Stimulated activated CD4-positive, alpha-beta T cell treated with anti-CD3 and anti-CD28 coated beads, Interleukin-15, amount 100 ng/mL, for 1 hour (primary cell): ENCODE data around the gene ANTXR1.

Experiments used
- DNase-seq, 2 donors: peaks; one replicate each; pipeline ENCODE4 v3.0.0-alpha.2; 2020; ENCODE audit warnings: low read depth in 1 of 2, low spot score in 1 of 2

The ANTXR1 gene

DNA sequence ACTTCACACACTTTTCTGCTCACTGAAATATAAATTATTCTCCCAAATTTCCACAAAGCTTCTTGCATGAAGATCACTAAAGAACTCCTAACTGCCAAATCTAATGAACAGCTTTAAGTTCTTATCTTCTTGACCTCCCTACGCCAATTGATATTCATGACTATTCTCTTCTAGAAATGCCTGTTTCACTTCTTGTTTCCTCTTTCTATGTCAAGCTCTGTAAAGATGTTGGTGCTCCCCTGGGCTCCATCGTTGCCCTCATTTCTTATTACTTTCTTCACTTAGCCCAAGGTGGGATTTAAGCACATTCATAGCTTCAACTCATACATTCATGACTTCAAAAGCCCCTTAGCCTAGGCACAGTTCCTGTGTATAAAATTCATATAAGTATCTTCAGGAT, 9.2 kb upstream of the ANTXR1 start:
- no peak for DNase-seq

DNA sequence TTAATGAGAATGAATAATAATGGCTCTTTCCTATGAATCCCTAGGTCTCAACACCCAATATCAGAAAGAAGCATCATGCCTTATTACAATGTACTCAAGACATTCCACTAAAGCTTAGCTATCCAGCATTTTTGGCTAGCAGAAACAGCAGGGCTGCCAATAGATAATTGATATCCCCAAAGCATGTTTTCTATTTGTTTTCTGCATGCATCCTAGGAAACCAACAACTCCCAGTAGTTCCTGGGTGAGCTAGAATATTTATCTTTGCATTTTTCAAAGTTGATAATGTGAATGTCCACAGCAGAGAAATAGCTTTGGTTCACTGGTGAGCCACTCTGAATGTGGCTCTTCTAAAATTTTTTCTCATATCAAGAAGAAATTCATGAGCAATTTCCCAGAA, 5.8 kb upstream of the ANTXR1 start:
- DNase-seq, result no peak

DNA sequence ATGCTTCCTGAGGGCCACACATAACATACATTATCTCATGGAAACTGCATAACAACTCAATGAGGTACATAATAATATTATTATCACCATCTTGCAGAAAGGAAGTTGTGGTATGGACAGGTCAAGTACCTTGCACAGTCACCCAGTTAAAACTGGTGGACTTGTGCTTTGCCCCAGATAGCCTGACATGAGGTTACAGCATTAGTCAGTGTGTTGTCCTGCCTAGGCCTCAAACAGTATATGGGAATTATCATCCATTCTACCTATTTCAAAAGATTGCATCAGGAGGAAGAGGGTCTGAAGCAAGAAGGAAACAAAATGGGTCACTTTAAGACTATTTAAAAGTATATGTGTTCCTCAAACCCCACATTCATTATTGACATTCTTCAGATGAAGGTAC, 5.4 kb upstream of the ANTXR1 start:
- no peak for DNase-seq

DNA sequence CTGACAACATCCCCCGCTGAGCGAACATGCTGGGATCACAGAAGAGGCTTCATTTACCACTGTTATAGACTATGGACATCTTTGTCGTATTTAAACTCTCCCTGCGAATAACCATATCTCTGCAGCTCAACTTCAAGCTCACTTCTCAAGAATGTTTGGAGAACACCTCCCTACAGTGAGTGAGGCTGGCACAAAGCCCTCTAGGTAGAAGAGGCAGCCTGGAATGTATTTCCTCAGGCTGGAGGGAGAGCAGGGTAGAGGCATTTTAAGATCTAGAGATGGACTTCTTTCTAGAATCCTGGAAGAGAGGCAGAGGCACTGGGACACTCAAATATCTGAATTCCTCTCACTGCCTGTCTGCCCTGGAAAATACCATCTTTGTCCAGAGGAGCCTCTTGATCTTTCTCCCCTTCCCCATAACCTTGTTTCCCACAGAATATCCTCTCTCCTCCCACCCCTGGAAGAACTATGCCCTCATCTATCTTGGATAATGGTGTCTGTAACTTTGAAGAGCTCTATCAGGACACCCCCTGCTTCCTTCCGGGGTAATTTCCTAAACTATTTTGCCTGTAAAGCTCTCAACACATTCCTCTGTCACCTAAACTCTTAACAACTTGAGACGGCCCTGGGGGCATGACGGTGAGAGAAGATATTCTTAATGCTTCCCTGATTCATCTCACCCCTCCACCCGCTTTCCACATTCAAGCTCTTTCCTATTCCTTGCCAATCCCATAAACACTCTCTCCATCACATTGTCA, 2.4 kb upstream of the ANTXR1 start:
- DNase-seq, result no peak

DNA sequence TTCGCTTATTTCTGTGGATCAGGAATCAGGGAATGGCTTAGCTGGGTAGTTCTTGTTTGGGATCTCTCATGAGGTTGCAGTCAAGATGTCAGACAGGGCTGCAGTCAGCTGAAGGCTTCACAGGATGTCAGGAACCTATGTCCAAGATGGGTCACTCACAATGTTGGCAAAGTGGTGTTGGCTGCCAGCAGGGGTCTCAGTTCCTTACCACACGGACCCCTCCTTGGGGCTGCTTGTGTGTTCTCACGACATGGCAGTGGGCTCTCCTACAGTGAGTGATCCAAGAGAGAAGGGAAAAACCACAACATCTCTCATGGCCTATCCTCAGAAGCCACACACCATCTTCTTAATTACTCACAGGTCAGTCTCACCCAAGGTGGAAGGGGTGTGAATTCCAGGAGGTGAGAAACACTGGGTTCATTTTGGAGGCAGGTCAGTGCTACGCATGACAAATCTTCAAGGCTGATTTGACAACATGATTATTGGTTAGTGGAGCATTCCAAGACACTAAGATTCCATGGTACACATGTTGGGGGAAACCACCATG, 1.3 kb upstream of the ANTXR1 start:
- DNase-seq, result no peak

DNA sequence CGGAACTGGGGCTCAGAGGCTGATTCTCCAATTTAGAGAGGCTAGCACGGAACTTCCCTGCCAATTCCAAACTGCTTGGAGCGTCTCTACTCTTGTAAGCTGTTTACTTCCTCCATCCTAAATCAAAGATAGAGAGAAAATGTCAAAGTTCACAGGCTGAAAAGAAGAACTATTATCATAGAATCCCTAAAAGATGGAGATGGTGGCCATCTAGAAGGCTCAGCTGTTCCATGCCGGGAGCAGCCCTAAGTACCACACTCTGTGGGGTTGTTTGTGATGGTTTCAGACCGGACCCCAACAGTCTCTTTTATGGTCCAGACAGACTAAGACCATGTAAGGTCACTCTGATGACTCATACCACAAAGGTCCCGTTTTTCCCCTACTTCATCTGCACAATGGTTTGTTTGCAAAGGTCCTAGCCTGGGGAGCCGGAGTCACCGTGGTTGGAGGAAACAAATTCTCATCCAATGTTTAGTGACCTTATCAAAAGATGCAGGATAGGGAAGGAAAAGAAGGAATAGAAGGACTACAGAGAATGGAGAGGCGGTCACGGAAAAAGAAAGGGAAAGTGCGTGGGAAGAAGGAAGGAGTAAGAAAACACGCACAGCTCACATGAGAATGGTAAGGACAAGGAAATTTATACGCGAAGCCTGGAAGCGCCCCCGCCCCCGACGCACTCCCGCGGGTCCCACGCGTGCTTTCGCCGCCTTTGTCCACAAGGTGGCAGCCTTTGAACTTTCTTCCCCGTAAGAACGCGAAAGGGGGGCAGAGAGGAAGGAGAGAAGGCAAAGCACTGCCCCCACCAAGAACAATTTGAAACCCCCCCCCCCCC, 453 bp upstream of the ANTXR1 start:
- DNase-seq, result peak in 1 of 2 donors; percentile 16

DNA sequence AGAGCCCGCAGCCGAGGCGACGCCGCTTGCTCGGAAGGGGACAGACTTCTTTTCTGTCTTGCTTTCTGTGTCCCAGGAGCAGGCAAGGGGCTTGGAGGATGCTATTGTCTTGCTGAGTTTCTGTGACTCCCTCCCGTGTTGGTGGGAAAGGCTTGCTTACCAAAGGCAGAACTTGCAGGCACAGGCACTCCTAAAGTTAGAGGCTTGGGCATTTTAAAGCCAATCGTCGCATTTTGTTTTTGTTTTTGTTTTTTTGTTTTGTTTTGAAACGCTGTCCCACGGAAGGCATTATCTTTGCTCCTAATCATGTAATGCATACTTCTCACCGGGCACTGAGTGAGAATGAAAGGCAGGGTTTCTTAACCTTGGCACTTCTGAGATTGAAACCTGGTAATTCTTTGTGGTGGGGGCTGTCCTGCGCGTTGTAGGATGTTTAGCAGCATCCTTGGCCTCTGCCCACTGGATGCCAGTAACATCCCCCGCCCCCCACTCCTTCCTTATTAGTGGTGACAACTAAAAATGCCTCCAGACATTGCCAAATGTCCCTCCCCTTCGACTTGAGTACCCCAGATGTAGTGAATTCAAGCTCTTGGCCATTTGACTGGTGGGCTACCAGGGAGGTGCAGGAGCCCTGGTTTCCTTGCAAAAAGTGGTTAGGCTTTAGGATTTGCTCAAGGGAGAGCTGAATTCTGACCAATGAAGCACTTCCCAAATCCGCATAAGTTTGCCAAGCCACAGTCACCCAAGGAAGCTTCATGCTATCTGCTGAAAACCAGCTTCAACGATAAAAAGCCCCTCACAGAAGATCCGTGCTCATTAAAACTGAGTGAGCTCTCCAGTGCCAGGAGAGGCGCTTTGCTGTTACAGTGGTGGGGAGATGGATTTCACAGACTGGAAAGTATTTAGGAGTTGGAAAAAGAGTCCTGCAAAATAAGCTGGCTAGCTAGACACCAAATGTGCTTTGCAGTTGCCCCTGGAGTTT, 1.2 kb downstream of the ANTXR1 start:
- no peak for DNase-seq

DNA sequence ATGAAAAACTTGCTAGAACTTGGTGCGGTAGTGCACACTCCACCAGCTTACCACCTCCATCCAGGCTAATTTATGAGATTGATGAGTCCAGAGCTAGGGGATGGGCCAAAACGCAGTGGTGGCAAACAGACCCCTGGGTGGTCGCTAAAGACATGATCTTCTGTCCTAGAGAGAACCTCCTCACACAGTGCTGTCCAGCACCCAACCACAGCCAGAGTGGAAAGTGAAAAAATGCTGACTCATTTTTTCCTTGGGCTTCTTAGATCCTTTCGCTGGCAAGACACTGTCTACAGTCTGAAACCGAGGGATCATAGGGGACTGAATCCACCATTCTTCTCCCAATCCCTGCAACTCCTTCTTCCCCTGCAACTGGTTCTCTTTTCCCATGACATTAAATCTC, 4.1 kb downstream of the ANTXR1 start:
- DNase-seq, result no peak

DNA sequence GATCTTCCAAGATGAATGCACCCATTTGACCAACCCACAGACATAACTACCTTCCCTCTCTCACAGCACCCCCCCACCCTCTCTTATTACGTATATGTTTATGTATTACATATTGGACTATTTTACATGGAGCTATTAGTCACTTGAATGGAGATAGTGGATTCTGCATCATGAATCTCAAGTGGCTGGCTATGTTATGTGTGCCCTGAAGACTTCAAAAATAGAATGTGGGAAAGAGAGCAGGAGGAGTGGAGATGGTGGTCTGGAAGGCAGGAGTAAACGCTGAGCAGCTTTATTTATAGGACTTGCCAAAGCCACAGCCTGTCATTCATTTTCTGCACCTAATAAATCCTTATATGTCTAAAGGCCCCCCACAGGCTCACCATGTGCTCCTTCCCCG, 4.9 kb downstream of the ANTXR1 start:
- no peak for DNase-seq

DNA sequence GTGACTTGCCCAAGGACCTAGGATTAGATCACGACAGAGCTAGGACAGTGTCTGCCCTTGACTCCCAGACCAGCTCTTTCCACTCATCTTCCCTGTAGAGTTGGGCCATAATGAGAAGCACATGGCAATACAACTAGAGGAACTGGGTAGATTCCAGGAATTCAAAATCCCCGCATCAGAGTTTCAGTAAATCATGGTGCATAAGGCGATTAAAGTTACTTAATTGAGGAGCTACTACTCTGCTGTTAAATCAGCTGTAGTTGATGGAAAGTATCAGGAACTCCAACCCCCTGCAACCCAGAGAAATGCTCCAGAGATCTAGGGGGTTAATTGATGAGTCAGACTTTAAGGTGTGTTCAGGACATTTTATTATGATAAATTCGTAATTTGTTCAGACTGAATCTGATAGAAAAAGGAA, 5.7 kb downstream of the ANTXR1 start:
- no peak for DNase-seq

DNA sequence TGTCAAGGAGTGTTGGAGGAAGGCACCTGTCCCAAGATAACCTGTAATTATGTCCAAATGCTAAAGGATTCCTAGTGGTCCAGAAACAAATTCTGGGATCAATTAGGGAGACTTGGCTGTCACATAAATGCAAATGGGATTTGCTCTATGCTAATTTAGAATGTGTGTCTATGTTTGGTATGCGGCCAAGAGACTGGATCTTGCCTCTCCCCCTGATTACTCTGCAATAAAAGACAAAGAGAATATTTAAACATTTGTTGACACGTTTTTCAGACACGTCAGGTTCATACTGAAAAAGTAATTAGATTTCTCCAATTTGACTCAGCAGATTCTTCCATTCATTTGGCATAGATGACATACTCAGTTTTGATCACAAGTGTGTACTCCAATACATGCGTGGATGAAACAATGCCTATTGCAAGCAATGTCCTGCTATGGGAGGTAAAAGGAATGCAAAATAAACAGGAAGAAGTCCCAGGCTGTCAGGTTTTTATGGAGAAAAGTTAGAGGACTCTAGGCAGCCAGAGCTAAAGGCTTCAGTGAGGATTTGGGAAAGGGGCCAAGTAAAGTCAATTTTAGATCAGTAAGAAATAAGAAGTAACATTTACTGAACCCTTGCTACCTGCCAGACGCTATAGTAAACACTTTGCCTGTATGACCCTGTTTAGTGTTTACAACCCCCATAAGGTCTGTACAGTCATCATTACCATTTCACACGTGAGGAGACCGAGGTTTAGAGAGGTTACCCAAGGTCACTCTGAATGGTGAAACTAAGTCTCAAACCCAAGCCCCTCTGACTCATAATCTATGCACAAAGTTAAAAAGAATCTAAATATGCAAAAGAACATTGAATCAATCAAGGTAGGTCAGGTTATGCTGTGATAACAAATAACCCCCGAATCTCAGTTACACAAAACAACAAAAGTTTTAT, 7.8 kb downstream of the ANTXR1 start:
- no peak for DNase-seq

DNA sequence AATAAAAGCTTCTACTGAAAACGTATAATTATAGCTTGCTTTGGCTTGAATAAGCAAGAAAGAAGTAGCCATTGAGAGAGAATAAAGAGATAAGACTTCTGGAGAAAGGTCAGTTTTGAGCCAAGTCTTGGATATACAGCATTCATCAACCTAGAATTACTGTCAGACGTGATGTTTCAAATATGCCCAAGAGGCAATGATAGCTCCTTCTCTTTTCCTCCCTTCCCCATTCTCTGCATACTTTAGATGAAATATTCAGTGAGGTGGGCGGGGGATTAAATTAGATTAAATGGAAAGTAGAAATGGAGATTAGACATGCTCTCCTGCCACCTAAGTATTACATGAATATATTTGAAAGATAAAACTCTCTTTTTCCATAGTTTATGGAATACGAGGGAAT, 8.7 kb downstream of the ANTXR1 start:
- DNase-seq, result no peak

DNA sequence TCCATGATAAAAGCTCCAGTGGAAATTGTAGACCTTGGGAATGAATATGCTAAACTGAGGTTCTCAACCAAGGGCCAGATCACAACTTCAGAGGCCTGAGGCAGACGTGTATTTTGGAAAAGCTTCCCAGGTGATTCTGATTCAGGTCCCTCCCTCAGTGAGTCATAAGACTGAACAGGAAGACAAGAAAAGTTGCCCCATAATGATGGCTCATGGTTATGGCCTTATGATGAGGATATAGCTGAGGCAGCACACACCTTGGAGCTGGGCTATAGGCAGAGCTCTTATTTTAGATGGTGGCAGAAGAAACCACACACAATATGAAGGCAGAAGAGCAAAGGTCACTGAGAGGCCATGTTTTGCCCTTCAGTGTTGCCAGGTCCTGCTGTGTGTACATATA, 9.6 kb downstream of the ANTXR1 start:
- DNase-seq, result no peak

DNA sequence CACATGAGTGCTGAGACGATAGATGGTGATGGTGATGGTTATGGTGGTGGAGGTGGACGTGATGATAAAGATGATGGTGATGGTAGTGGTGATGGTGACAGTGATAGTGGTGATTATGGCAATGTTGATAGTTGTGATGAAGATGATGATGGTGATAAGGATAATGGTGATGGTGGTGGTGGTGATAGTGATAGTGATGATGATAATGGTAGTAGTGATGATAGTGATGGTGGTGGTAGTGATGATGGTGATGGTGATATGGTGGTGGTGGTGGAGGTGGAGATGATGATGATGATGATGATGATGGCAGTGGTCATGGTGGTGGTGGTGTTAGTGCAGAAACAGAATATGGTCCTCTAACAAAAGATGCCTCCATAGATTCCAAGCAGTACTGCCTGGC, 10.3 kb downstream of the ANTXR1 start:
- no peak for DNase-seq

DNA sequence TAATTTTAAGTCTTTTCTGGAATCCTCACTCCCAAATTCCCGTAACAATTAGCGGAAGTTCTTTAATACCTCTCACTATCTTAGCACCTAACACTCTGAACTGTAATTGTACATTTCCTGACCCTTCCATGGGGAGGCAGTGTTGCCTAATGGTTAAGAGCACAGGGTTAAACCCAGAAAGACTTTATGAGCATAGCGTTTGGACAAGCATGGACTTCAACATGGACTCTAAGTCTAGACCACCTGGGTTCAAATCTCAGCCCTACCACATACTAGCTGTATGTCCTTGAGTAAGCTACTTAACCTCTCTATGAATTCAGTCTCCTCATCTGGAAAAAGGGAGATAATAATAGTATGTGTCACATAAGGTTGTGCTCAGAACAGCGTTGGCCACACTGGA, 13.0 kb downstream of the ANTXR1 start:
- no peak for DNase-seq

DNA sequence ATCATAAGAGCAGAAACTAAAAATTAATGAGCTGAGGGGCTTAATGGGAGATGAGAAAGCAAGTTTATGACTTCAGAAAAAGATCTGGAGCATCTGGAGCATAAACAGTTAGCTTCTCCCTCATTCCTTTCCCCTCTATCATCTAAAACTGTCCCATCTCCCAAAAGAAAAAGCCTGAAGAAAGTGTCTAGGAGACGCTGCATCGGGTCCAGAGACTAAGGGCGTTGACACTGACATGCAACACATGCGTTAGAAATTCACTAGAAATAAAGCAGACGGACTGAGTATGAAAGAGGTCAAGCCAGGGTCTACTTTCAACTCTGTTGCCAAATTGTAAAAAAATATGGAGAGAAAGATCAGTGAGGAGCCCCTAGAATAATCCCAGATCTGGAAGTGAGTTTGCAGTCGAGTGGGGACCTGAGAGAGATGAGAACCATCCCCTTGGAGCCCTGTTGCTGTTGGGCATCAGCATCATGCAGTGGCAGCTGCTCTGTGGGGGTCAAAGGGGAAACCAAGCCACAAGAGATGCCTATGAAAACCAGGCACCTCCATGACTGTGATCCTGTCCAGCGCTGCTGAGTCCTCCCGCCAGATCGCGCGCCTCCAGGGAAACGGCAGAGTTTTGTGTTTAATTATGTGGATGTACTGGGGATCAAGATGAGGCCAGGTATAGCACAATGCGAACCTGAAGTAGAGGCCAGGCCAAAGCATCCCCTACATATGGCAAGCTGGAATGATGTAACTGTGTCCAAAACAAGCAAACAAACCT, 13.9 kb downstream of the ANTXR1 start:
- DNase-seq, result no peak

DNA sequence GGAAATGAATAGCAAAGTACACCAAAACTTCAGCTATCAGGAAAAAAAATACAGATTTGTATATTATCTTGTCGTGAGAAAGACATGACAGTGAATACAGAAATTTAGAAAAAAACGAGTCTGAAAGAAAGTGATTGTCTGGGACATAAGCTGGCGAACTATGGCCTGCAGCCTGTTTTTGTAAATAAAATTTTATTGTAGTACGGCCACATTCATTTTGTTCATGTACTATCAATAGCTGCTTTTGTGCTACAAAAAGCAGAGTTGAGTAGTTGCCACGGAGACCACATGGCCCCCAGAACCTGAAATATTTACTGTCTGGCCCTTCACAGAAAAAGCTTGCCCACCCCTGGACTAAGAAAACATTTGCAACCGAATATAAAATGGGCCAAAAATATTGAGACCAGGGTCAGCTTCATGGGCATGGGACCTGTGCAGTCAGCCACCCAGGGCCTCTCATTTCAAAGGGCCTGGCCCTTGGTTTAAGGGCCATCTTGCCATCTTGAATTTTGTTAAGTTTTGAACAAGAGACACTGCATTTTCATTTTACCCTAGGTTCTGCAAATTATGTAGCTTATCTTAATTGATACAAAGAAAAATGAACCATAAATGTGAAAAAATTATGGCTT, 17.9 kb downstream of the ANTXR1 start:
- DNase-seq, result no peak

DNA sequence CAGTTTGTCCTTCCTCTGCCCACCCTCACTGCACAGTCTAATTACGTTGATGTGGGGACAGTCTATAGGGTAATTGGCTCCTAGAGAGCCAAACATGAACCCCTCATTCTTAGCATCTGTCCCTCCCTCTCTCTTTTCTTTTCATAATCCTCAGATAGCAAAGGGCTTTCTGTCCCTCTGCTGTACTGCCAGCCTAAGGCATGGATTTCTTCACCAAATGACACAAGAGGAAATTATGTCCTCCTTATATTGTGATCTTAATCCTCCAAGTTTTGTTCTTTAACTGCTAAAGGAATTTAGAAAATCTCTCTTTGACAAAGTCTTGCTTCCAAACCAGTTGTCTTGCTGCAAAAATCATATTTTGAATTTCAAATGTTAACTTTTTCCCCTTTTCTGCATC, 18.5 kb downstream of the ANTXR1 start:
- no peak for DNase-seq

DNA sequence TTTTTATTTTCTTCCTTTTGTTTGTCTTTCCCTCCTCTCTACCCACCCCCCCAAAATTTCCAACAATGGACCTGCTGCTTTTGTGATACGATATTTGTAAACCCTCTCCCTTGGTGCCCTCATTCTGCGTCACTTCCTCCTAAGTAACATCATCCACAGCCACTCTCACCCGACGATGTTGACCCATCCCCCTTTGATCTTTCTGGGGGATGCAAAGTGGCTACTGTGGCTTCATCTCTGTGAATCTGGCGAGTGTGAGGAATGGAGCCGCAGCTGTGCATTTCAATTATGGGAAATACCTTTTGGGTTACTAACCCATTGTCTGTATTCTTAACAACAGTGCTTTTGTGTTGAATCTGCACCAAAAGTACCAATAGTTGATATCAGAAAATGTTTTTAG, 19.4 kb downstream of the ANTXR1 start:
- no peak for DNase-seq
